OCI-LY7 (cell line): ENCODE measurements around the gene NBPF6.

Source experiments
- EZH2phosphoT487 ChIP-seq: fragments of 200-600 bp; sonication (generic); IDR thresholded peaks from 2 replicates; pipeline ENCODE4 v1.6.1; 2018; ENCODE audit warnings: low read depth, borderline replicate concordance, mild to moderate bottlenecking, mixed run types, antibody characterized with exemption, low read length, moderate library complexity, mixed read lengths
- TF ChIP-seq, protein P1 (sequence below): fragments of 200-600 bp; sonication (generic); conservative IDR thresholded peaks from 2 replicates; pipeline ENCODE4 v1.5.1; 2014; ENCODE audit warnings: mild to moderate bottlenecking, antibody characterized with exemption, low read length, moderate library complexity, mixed read lengths

DNA sequence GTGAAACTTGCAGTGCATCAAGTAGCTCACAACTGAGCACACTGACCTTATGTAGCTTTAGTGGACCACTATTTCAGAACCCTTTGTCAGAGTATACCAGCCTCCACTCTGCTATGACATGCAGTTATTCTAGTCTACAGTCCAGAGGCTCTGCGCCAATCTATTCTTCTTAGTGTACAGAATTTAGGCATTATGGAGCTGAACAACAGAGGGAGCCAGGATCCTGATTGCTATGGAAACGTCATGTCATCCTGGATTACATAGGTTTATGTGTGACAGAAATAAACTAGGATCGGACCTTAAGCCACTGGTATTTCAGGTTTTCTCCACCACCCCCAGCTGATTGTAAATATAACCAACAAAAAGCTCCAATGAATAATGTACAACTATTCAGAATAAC lies 61.6 kb downstream of the NBPF6 start:
- TF ChIP-seq, protein P1, sequence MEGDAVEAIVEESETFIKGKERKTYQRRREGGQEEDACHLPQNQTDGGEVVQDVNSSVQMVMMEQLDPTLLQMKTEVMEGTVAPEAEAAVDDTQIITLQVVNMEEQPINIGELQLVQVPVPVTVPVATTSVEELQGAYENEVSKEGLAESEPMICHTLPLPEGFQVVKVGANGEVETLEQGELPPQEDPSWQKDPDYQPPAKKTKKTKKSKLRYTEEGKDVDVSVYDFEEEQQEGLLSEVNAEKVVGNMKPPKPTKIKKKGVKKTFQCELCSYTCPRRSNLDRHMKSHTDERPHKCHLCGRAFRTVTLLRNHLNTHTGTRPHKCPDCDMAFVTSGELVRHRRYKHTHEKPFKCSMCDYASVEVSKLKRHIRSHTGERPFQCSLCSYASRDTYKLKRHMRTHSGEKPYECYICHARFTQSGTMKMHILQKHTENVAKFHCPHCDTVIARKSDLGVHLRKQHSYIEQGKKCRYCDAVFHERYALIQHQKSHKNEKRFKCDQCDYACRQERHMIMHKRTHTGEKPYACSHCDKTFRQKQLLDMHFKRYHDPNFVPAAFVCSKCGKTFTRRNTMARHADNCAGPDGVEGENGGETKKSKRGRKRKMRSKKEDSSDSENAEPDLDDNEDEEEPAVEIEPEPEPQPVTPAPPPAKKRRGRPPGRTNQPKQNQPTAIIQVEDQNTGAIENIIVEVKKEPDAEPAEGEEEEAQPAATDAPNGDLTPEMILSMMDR, result no peak
- TF ChIP-seq EZH2phosphoT487, result no peak
